Prostate gland (tissue), 2 donors: ENCODE measurements around the gene ZNF787. TPM values are rescaled to one million over a fixed set of nuclear protein-coding genes. Genes with fewer than 3 reads are reported as not detected.
A peak's percentile ranks its signal among the peaks of the same experiment; 100 is the strongest.
"Not testable (repeated sequence)": the region's sequence is repeated elsewhere in the genome, so short reads cannot be mapped to it uniquely, and the experiment has no call there.

Experiments
- DNase-seq: peaks from one replicate; pipeline ENCODE4 v3.0.0-alpha.2; 2019; ENCODE audit warnings: low spot score
- H3K27ac ChIP-seq, 2 donors: fragments of 200-600 bp; sonication (generic); 2 replicates each; pipeline ENCODE4 v1.5.1; 2017 to 2019
- H3K27me3 ChIP-seq: fragments of 200-600 bp; sonication (generic); replicated peaks from 2 replicates; pipeline ENCODE4 v1.5.1; 2019; ENCODE audit not compliant: insufficient read depth
- H3K36me3 ChIP-seq, 2 donors: fragments of 200-600 bp; sonication (generic); 1 replicate in 1 of 2; 2 replicates in 1 of 2; pipeline versions ENCODE4 v1.5.1 to v1.8.1; 2017 to 2019
- H3K4me1 ChIP-seq: fragments of 200-600 bp; sonication (generic); replicated peaks from 2 replicates; pipeline ENCODE4 v1.5.1; 2019
- H3K4me3 ChIP-seq, 2 donors: fragments of 200-600 bp; sonication (generic); 2 replicates each; pipeline ENCODE4 v1.5.1; 2017 to 2019
- H3K9me3 ChIP-seq: fragments of 200-600 bp; sonication (generic); 2 replicates; pipeline ENCODE4 v1.5.1; 2017
- CTCF ChIP-seq, 4 experiments: fragments of 200-600 bp in 2 of 4; fragments of 450-650 bp in 2 of 4; sonication (generic) in 2 of 4; IDR thresholded peaks; 1 replicate in 3 of 4; 2 replicates in 1 of 4; pipeline ENCODE4 v1.5.1; 2016 to 2019; ENCODE audit warnings: antibody characterized with exemption in 4 of 4, mild to moderate bottlenecking in 2 of 4, moderate library complexity in 2 of 4
- POLR2A ChIP-seq: fragments of 450-650 bp; IDR thresholded peaks from one replicate; pipeline ENCODE4 v1.6.1; 2016; ENCODE audit warnings: antibody characterized with exemption, mild to moderate bottlenecking
- POLR2AphosphoS5 ChIP-seq: sonication (generic); formaldehyde crosslinking; IDR thresholded peaks from one replicate; pipeline ENCODE4 v1.6.1; 2017; ENCODE audit warnings: antibody characterized with exemption
- WGBS: methylation state at CpG from one replicate; pipeline ENCODE4 v1.1.5; 2018; 5-methylcytosine and 5-hydroxymethylcytosine counted together
- intact Hi-C: fragments of 100-400 bp; cut with DNase I; formaldehyde crosslinking; loops from one replicate; pipeline ENCODE4 v1.14.2; 2022
- total RNA-seq, 2 donors: library from RNA; depleted of rRNA; stranded (reverse); fragments of >200 nt; gene quantifications; one replicate each; pipeline ENCODE4 v1.1.0, GENCODE V29; 2016

ZNF787 gene
- total RNA-seq, 2 donors from 2014 or later = 28.2 to 47.5 TPM

GRCh38 chr19:56108447-56109195 is 12.5 kb downstream of the ZNF787 start:
- H3K4me1 ChIP-seq = peaks cover 49% of the 10 kb centered on the region
- no peaks in the 10 kb centered on the region for H3K9me3 ChIP-seq
- peak overlapping the region; percentile 50 for H3K27ac ChIP-seq
- intact Hi-C loops = no loop called here
- no peaks in the 10 kb centered on the region for H3K36me3 ChIP-seq
- WGBS = 14% methylated on average over 24 of the region's 24 CpGs
- TF ChIP-seq CTCF (IDR thresholded peaks at IDR 0.05) (no peak), POLR2A (no peak), POLR2AphosphoS5 (no peak)
- DNase-seq = no peak
- H3K4me3 ChIP-seq = no peak overlapping the region
- H3K27me3 ChIP-seq = no peaks in the 10 kb centered on the region

DNA sequence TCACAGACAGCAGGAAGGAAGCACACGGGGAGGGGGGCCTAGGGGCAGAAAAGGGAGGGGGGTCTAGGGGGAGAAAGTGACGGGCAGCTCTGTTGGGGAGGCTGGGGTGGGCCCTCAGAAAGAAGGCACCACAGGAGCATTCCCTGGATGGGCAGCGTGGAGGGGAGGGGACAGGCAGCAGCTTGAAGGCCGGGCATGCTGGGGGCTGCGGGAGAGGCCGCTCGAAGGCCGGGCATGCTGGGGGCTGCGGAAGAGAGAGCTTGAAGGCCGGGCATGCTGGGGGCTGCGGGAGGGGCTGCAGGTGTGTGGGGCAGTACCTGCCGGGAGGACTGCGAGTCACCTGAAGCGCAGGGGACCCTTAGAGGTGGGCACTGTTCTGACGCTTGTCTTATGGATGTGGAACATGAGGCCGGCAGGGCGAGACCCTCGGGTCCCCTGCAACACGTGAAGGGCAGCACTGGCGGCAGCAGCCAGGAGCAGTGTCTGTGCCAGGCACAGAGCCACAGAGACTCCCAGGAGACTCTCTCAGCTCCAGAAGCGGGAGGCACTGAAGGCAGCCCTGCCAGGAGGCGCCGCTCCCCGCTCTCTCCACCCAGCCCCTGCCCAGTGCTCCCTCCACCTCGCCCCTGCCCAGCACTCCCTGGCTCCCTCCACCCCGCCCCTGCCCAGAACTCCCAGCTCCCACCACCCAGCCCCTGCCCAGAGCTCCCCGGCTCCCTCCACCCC is 13.3 kb downstream of the ZNF787 start:
- TF ChIP-seq POLR2A (no peak), POLR2AphosphoS5 (no peak), CTCF (IDR thresholded peaks at IDR 0.05) (no peak)
- intact Hi-C loops = no loop called here
- H3K9me3 ChIP-seq = no peaks in the 10 kb centered on the region
- WGBS = 38% methylated on average over 27 of the region's 27 CpGs
- H3K27ac ChIP-seq = peak overlapping the region; percentile 50
- H3K4me3 ChIP-seq = no peak overlapping the region
- H3K36me3 ChIP-seq = no peaks in the 10 kb centered on the region
- peaks cover 44% of the 10 kb centered on the region for H3K4me1 ChIP-seq
- no peak for DNase-seq
- H3K27me3 ChIP-seq = no peaks in the 10 kb centered on the region

DNA sequence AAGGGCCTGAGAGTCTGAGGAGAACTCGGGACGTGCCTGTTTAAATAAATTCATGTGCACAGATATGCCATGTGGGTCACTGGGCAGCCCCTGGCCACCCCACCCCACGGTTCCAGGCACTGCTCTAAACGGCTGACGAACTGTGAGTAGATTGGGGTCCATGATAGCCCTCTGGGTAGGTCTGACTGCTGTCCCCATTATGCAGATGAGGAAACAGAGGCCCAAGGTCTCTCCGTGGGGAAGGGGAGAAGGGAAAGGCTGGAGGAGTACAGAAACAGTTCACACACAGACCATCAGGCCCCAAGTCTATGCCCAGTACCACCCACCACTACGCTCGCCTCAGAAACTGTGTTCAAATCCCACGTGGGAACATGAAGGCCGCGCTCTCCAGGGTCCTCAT is 14.1 kb downstream of the ZNF787 start:
- no peak for DNase-seq
- intact Hi-C loops = no loop called here
- Histone ChIP-seq H3K9me3 (no peaks in the 10 kb centered on the region), H3K4me1 (peaks cover 36% of the 10 kb centered on the region), H3K36me3 (peaks cover 0 to 4% of the 10 kb centered on the region in 2 donors), H3K27ac (no peak overlapping the region), H3K27me3 (no peaks in the 10 kb centered on the region), H3K4me3 (no peak overlapping the region)
- TF ChIP-seq CTCF (IDR thresholded peaks at IDR 0.05) (no peak), POLR2AphosphoS5 (no peak), POLR2A (no peak)
- 83% methylated on average over 11 of the region's 11 CpGs for WGBS

GRCh38 chr19:56106397-56106849 is 14.7 kb downstream of the ZNF787 start:
- no peak for DNase-seq
- Histone ChIP-seq H3K27me3 (no peaks in the 10 kb centered on the region), H3K27ac (peak overlapping the region in 1 of 2 donors; percentile 77), H3K4me1 (peaks cover 30% of the 10 kb centered on the region), H3K9me3 (no peaks in the 10 kb centered on the region), H3K36me3 (peaks cover 0 to 4% of the 10 kb centered on the region in 2 donors), H3K4me3 (no peak overlapping the region)
- intact Hi-C loops = no loop called here
- 82% methylated on average over 27 of the region's 27 CpGs for WGBS
- TF ChIP-seq POLR2A (no peak), CTCF (IDR thresholded peaks at IDR 0.05) (no peak), POLR2AphosphoS5 (no peak)

GRCh38 chr19:56105831-56106396 is 15.2 kb downstream of the ZNF787 start:
- H3K9me3 ChIP-seq, H3K27me3 ChIP-seq, H3K36me3 ChIP-seq, H3K4me3 ChIP-seq, DNase-seq: not testable (repeated sequence)
- Histone ChIP-seq H3K4me1 (peaks cover 25% of the 10 kb centered on the region), H3K27ac (peak overlapping the region; percentile 77 to 83)
- WGBS = 84% methylated on average over 61 of the region's 61 CpGs
- intact Hi-C loops = loop anchor here (2.0 kb wide), 2 partner anchors 35 to 67 kb away; partner anchors contain the start of gene ZNF444
